SH-SY5Y (cell line): ENCODE measurements around the gene IKZF4.

Experiments
- GATA2 ChIP-seq: IDR thresholded peaks from 2 replicates; pipeline ENCODE4 v1.6.1; 2011; ENCODE audit warnings: mild to moderate bottlenecking, low read depth, low read length
- GATA3 ChIP-seq: IDR thresholded peaks from 2 replicates; pipeline ENCODE4 v1.6.1; 2011; ENCODE audit warnings: low read depth, mild to moderate bottlenecking, low read length, moderate library complexity

Gene IKZF4

DNA sequence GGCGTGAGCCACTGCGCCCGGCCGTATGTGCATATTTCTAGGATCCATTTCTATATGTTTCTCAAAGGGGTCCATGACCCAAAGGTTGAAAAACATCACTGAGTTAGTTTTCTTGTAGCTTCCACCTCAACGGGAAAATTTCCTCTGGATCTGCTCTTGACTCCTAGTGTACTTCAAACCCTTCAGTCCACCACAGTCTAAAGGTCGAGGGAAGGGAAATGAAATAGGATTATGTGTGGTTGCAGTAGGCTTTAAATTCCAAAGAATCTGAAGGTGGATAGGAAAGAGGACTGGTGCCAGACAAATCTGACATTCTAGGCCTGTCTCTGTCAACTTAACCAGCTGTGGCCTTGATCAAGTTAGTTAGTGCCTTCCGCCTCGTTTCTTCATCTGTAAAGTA lies 25.5 kb upstream of the IKZF4 start:
- TF ChIP-seq GATA2 (no peak), GATA3 (no peak)

DNA sequence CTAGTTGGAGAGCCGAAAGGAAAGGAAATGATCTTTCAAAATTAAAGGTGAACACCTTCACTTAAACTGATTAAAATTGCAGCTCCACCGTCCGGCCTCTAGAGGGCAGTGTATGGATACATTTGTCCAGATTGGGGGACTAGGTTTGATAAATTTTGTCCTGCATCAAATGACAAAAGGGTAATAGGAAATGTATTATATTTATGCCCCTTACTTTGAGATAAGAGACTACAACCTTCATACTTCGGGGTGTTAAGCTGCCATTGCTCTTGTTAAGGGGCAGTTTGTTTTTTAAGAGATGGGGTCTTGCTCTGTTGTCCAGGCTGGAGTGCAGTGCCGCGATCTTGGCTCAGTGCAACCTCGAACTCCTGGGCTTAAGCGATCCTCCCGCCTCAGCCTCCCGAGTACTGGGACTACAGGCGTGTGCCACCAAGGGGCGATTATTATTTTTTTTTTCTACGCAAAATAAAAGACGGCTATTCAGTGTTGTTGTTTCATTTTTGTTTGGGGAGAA lies 24.6 kb upstream of the IKZF4 start:
- TF ChIP-seq GATA2: no peak
- TF ChIP-seq GATA3: no peak

DNA sequence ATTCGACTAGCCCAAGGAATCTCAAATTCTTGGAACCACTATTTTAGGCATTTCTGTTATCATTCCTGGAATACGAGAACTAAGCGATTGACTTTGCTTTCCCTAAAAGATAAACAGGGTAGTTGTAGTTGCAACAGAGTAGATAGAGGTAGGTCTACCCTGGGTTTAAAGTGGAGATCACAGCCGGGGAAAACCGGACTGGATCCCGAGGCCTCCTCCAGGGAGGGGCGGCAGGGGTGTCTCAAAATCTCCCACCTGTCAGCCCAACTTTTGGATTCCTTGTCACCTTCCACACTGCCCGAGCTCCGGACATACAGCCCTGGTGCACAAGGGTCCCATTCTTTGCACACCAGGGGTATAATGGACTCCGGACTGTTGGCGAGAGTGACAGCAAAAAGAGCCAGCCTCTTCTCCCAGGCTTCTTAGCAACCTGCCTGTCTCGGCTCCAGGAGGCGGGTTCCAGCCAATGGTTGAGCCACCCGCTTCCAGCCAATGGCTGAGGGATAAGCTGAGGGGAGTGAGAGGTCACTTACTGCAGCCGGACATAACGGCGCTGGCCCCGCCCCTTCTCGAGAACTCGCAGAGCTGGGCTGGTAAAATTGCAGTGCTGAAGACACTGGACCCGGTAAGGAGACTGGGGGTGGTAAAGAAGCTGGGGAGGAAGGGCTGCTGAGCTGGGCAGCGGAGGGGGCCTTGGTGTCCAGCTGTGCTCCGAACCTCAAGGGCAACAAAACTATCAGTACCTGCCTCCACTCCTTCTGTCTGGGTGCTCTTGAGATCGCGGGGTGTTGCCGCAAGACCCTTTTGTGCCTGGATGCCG lies 23.9 kb upstream of the IKZF4 start, which contains the start of gene SUOX:
SUOX (plus strand) TSS at position 562 of the 820 bp plus-strand sequence. CDS start 4,946 bp downstream, outside the sequence.
- TF ChIP-seq GATA2 (no peak), GATA3 (no peak)

DNA sequence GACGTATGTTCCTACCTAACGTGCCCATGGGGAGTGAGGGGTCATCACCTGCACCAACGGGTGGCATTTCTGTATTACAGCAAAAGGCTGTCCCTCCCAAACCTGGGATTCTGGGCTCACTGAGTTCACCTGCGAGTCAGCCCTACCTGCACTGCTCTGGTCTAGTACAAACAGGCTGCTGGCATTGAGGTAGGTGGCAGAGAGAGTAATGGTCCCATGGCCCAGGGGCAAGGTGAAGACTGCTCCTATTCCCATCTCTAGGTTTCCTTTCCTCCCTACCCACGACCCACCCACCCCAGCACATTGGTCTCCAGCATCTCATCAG lies 23.3 kb upstream of the IKZF4 start:
- no peak for TF ChIP-seq GATA2
- TF ChIP-seq GATA3: no peak

DNA sequence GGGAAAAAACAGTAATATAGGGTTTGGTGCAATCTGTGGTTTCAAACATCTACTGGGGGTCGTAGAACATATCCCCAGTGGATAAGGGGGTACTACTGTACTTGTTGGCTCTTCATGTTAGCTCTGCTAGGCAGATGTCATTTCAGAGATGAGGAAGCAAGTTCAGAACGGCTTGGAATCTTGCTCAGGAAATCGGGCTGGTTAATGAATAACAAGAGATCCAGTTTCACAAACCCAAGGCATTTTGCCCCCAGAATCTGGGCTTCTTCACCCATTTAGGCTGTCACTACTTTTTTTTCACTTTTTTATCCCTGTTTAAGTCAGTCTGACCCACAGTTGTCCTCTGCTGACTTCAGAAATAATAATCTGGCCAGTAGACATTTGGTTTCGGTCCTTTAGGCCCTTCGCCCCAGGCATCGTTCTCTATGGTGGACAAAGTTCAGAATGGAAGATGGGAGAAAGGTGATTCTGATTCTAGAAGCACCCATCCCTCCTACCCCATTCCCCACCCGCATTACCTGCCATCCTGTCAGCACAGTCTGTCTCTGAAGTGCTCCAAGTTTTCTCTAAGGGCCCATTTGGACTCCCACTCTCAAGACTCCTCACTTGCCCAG lies 19.2 kb upstream of the IKZF4 start:
- TF ChIP-seq GATA2 (no peak), GATA3 (no peak)

DNA sequence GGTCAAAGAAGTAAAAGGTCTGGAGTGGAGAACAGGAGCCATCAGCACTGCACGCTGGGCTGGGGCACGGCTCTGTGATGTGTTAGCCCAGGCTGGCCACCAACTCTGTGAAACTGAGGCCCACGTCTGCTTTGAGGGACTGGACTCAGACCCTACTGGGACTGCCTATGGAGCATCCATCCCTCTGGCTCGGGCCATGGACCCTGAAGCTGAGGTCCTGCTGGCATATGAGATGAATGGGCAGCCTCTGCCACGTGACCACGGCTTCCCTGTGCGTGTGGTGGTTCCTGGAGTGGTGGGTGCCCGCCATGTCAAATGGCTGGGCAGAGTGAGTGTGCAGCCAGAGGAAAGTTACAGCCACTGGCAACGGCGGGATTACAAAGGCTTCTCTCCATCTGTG lies 16.6 kb upstream of the IKZF4 start:
- TF ChIP-seq GATA2 (no peak), GATA3 (no peak)

DNA sequence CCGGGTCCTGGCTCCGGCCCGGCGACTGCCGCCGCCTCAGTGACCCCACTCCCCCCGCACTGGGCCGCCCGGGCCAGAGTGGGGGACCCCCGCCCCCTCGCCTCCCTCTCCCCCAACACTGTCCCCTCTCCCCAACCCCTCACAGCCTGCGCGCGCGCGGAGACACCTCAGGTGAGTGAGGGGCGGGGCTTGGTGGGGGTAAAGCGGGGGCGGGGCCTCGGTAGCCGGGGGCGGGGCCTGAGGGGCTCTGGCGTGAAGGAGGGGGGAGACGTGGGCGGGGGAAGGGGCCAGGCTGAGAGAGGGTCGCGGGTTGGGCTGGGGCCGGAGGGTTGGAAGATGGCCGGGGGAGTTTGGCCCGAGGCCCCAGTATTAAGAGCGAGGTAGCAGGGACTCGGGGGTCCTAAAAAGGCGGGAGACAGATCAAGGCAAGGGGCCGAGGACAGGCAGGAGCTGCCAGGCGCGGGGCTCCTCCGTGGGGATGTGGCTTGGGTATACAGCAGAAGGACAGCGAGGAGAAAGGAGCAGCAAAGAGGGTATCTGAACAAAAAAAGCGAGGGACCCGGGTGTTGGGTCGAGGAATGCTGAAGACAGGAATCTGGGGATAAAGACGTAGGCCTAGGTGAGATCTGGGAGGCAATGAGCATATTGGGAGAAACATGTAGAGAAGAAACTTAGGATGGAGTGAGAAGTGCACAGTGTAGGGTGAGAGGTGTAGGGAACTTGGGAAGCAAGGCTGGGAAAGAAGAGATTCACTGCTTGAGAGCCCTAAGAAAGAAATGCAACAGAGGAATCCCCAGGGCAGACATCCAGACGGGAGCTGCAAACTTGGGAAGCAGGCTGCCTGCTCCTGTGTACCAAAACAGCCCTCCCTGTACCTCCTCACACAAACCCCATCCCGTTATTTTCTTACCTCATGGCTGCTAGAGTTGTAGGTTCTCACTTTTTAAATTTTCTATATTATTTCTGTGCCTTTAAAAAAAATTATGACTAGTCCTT lies 13.0 kb upstream of the IKZF4 start:
- TF ChIP-seq GATA3 (no peak), GATA2 (no peak)

DNA sequence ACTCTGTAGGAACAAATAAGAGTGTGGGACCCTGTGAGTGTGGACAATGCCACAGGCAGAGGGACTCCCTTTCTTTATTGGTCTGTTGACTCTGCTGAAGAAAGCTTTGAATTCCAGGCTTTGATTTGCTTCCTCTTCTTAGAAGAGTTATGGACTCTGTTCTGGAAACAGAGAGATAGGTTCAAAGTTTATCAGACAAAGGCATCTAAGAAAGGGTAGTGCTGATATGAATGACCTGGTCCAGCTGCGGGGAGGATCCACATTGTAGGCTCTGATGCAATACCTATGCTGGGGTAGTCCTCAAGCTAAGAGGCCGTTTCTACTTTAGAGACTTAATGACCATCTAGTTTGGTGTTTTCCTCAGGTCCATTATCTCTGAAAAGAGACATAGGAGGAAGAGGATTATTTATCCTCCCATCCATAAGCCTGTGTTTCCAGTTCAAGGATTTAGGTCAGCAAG lies 10.7 kb upstream of the IKZF4 start:
- TF ChIP-seq GATA3: no peak
- TF ChIP-seq GATA2: no peak

DNA sequence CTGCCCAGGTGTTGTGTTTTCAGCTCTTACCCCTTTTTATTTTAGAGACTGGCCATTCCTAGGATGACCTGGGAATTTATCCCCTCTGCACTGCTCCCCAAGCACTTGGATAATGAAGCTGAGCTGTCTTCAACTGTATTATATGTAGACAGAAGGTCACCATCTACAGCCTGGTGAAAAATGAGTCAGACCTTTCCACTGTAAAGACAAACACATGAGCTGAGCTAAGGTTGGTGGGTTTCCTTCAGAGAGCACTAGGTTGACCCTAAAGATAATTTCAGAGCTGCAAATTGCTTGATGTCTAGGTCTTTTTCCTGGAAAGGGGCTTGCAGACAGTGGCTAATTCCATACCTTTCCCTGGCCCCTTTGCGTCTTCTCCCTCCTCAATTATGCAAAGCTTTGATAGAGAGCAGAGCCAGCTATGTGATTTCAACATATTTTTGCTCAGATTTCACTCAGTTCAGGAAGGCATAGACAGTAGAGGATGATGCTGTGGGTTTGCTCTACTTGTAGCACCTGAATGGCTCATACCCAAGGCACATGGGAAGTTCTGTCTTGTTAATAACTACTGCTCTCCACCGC lies 9.2 kb upstream of the IKZF4 start:
- TF ChIP-seq GATA3 (no peak), GATA2 (no peak)

DNA sequence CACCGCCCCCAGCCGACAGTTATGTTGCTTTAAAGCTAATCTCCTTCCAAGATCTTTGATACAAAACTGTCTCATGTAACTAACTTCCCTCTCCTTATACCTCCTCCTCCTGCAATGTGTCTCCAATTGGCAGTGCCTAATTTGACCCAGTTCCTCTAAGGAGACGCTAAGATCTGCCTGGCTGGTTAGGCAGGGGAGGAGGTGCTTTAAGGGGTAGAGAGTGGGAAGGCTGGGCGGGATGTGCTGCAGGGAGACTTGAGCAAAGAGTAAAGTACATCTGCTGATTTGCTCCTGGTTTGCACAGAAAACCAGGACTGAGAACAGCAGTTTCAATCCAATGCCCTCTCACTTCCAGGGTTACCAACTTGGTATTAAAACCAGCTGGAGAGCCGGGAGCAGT lies 7.4 kb upstream of the IKZF4 start:
- TF ChIP-seq GATA3 (no peak), GATA2 (no peak)

DNA sequence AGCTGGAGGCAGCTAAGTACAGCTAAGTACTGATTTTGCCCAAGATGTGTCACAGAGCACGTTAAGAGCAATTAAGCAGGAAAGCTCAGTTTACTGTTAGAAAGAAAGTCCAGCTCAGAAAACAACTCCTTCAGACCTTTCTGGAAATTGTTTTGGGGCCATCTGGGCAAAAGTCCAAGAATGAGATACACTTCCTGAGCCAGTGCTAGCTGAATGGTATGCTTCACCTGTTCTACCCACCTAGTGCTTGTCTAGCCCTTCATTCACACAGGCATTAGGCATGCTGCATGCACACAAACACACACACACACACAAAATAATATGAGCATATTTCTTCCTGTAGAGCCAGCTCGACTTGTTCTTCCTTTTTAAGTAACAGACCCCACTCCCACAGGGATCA lies 6.6 kb upstream of the IKZF4 start:
- TF ChIP-seq GATA3 (no peak), GATA2 (no peak)

DNA sequence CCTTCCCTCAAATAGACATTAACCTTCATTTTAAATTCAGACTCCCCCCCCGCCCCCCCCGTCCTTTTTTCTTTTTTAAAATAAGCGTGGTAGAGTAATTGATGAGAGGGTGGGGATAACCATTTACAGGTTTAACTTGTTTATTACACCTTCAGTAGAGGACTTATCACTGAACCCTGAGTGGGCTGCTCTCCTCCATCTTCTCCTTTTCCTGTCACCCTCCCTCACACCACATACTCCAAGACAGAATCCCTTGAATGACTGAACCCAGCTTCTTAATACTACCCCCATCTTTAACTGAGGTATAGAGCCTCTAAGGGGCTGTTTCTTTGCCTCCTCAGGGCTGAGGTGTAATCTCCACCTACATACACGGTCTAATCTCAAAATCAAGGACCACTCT lies 3.7 kb upstream of the IKZF4 start:
- TF ChIP-seq GATA3: no peak
- TF ChIP-seq GATA2: no peak

DNA sequence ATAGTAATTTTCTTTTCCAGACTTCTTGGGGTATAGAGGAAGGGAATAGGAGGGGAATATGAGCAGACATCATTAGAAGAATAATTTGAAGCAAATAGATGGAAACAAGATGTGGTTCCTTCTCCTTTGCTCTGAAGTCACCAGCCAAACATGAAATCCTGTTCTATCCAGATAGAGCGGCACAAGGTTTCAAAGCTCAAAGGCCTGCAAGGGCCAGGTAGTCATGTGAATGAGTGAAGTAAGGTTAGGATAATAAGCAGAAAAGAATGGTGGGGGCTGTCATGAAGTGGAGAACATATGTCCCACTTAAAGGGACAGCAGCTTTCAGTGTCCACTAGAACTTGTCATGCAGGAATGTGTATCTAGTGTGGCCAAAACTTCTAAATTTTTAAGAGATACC lies 2.5 kb upstream of the IKZF4 start:
- TF ChIP-seq GATA3 (no peak), GATA2 (no peak)
